GM12875 (cell line): ENCODE data around the gene DDX21.

Experiments
- H3K4me3 ChIP-seq: one replicate; pipeline ENCODE4 v1.5.1; 2011; ENCODE audit warnings: low read depth, low read length, control low read depth
- CTCF ChIP-seq: IDR thresholded peaks from 2 replicates; pipeline ENCODE4 v1.5.1; 2011; ENCODE audit warnings: low read depth, mild to moderate bottlenecking, control low read depth, inconsistent platforms, low read length, moderate library complexity, borderline replicate concordance; ENCODE audit not compliant: insufficient read depth

Gene DDX21

GRCh38 chr10:69014171-69014570 lies 58.2 kb downstream of the DDX21 start:
- H3K4me3 ChIP-seq = no peak overlapping the region
- TF ChIP-seq CTCF = no peak

DNA sequence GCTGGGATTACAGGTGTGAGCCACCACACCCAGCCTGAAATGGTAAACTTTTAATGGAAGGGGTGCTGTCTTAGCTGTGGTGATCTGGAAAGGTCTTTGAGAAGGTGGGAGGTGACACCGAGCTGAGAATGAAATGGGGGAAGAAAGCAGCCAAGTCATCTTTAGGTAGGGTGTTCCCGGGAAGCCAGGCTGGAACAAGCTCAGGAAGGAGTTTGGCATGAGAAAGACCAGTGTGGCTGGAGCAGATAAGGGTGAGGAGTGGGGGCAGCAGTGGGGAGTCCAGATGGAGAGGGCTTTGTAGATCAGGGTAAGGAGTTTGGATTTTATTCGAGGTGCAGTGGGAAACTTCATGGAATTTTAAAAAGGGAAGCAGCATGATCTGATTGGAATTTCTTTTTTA lies 62.6 kb downstream of the DDX21 start:
- H3K4me3 ChIP-seq = no peak overlapping the region
- no peak for TF ChIP-seq CTCF

DNA sequence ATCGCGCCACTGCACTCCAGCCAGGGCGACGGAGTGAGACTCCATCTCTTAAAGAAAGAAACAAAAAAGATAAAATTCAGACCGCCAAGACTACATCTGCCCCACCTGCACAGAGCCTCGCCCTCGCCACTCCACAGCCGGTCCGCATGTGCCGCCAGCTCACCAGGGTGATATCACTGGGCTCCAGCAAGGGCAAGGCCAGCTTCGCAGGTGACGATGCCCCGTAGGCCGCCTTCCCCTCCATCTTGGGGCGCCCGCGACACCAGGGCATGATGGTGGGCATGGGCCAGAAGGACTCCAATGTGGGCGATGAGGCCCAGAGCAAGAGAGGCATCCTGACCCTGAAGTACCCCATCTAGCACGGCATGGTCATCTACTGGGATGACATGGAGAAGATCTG lies 66.6 kb downstream of the DDX21 start:
- TF ChIP-seq CTCF = no peak
- no peak overlapping the region for H3K4me3 ChIP-seq

GRCh38 chr10:69025370-69025896 lies 69.5 kb downstream of the DDX21 start:
- H3K4me3 ChIP-seq = no peak overlapping the region
- TF ChIP-seq CTCF = no peak

- no peak overlapping the region for H3K4me3 ChIP-seq
- no peak for TF ChIP-seq CTCF
Measured at GRCh38 chr10:69033256-69033655, 77.3 kb downstream of the DDX21 start.
